Stimulated activated CD8-positive, alpha-beta memory T cell treated with anti-CD3 and anti-CD28 coated beads, Interleukin-12 subunit alpha, Interleukin-12 subunit beta, amount 100 ng/mL, for 4 hours (primary cell): Measurements from ENCODE around the gene ENPP1.
"Not testable (repeated sequence)": the region's sequence is repeated elsewhere in the genome, so short reads cannot be mapped to it uniquely, and the experiment has no call there.

ENCODE experiments used
- DNase-seq: peaks from one replicate; pipeline ENCODE4 v3.0.0-alpha.2; 2020; ENCODE audit warnings: low read depth

ENPP1 gene

GRCh38 chr6:131876545-131876944, 68.7 kb downstream of the ENPP1 start:
- no peak for DNase-seq

GRCh38 chr6:131877999-131878789, 70.4 kb downstream of the ENPP1 start:
- DNase-seq: no peak

- no peak for DNase-seq
Observed at GRCh38 chr6:131883016-131883415, 75.2 kb downstream of the ENPP1 start.

- DNase-seq: no peak
Observed at GRCh38 chr6:131885237-131885636, 77.4 kb downstream of the ENPP1 start.

- DNase-seq: no peak
Observed at GRCh38 chr6:131886517-131886916, 78.7 kb downstream of the ENPP1 start.

- no peak for DNase-seq
Observed at GRCh38 chr6:131890091-131890490, 82.3 kb downstream of the ENPP1 start.

- no peak for DNase-seq
Observed at GRCh38 chr6:131893198-131893597, 85.4 kb downstream of the ENPP1 start.

GRCh38 chr6:131894493-131895424, 86.9 kb downstream of the ENPP1 start:
- no peak for DNase-seq

- DNase-seq: no peak
Observed at GRCh38 chr6:131897050-131897435, 89.2 kb downstream of the ENPP1 start.

GRCh38 chr6:131897621-131898020, 89.8 kb downstream of the ENPP1 start:
- DNase-seq: no peak

GRCh38 chr6:131898718-131899117, 90.9 kb downstream of the ENPP1 start:
- no peak for DNase-seq

- no peak for DNase-seq
Observed at GRCh38 chr6:131900231-131900630, 92.4 kb downstream of the ENPP1 start.

- DNase-seq: not testable (repeated sequence)
Observed at GRCh38 chr6:131901326-131901873, 93.6 kb downstream of the ENPP1 start.

GRCh38 chr6:131903734-131904133, 95.9 kb downstream of the ENPP1 start:
- not testable (repeated sequence) for DNase-seq

GRCh38 chr6:131908787-131909186, 101.0 kb downstream of the ENPP1 start:
- DNase-seq: not testable (repeated sequence)

GRCh38 chr6:131909408-131910218, 101.8 kb downstream of the ENPP1 start:
- peak; percentile 9 for DNase-seq

- DNase-seq: no peak
Observed at GRCh38 chr6:131910219-131910589, 102.4 kb downstream of the ENPP1 start.

GRCh38 chr6:131910956-131911355, 103.1 kb downstream of the ENPP1 start:
- DNase-seq: no peak

- no peak for DNase-seq
Observed at GRCh38 chr6:131911951-131912350, 104.1 kb downstream of the ENPP1 start.

GRCh38 chr6:131914234-131914633, 106.4 kb downstream of the ENPP1 start:
- DNase-seq: no peak

GRCh38 chr6:131914967-131915751, 107.3 kb downstream of the ENPP1 start:
- peak; percentile 1 for DNase-seq
